NCI-H1048 (cell line): Measurements from ENCODE around the gene TEC.

Experiments used
- DNase-seq: peaks from one replicate; lab custom pipeline; 2025; lab: John Stamatoyannopoulos, UW

TEC gene

GRCh38 chr4:48269861-48270522, 354 bp upstream of the TEC start:
- peak; percentile 65 for DNase-seq

DNA sequence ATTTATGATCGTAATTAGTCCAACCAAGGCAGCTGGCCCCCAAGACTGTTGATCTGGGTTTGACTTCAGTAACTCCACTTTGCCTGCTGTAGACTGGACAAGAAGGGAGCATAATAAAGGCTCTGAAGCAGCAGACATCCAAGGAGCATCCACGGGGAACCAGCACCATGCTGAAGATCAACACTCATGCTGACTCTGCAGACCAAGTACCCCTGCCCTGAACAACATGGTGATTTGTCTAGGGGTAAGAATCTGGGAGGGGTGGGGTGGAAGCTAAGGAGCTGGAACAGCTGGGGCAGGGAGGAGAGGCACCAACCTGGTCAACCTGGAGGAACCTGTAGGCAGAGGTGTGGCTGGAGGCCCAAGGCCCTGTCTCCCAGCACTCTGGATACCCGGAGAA, 2.1 kb downstream of the TEC start:
- DNase-seq: no peak

DNA sequence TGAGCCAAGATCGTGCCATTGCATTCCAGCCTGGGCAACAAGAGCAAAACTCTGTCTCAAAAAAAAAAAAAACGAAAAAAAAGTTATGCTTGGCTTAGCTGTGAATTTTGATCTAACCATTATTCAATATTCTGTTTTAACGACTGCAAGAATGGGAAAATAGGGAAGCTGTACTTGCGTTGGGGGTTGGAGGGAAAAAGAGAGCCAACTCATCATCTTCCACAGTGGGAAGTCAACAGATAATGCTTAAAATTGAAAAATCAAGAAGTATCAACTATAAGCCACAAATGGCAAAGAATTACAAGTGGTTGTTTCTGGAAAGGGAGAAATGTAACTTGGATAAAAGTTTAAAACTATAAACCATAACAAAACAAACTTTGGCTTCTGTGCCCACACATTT, 2.9 kb downstream of the TEC start:
- no peak for DNase-seq

GRCh38 chr4:48262926-48263325, 6.7 kb downstream of the TEC start:
- DNase-seq: no peak

DNA sequence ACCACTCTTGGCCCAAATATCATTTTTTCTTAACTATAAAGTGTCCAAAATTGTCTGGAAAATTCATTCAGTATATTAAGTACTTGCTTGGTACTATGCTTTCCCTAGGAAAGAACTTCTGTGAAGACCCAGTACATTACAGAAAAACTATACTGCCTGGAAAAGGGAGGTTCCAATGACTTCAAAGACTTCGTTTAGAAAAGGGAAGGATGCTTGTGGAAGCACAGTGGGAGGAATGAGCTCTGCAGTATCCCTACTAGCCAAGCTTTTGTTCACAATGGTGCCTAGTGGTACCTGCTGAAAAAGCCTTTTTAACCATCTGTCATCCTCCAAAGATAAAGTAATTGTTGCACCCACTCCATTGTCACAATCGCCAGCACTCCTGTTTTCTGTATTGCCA, 7.2 kb downstream of the TEC start:
- no peak for DNase-seq

- DNase-seq: no peak
These were observed 8.4 kb downstream of the TEC start for GRCh38 chr4:48261281-48261680.

GRCh38 chr4:48259748-48260147, 9.9 kb downstream of the TEC start:
- no peak for DNase-seq

GRCh38 chr4:48258845-48259397, 10.7 kb downstream of the TEC start:
- no peak for DNase-seq

DNA sequence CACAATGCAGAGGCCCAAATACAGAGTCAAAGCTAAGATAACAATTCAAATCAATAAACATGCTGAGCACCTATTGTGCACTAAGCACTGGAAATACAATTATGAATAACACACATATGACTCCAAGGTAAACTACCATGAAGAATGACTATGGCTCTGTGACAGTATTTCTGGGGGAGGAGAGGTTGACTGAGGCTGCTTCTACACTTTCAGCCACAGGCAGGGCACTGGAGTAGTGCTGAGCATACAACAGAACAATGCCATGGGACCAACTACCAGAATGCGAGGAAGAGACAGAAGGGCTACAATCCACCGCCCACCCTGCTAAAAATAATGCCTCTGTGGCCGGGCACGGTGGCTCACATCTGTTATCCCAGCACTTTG, 13.7 kb downstream of the TEC start:
- DNase-seq: no peak

DNA sequence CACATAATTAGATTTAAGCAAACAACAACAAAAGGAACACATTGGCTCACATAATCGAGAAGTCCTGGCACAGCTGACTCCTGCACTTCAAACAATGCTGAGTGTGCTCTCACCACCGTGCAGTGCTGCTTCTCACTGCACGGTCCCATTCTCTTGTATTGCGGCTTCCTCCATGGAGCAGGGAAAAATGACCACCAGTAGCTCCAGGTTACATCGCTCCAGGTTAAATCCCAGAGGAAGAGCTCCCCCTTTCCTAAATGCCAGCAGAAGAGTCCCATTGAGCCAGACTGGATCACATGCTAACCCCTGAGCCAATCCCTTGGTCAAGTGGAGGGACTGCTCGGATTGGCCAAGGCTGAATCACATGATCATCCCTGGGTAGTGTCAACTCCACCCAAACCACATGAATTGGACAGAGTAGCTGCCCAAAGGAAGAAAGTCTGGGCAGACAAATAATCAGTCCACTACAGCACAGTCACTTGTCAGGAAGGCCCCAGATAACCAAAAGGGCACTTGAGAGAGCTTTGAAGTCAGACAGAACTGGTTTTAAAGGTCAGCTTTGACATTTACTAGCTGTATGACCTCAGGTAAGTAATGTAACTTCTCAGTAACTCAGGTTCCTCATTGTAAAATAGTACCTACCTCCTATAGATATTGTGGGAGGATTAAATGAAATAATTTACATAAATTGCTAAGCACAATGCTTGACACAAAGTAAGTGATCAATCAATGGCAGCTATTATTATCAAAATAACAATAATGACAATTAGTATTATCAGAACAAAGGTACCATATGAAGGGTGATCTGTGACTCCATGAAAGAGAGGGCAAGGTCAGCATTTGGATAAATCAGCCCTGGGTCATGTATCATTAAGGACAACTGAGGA, 14.3 kb downstream of the TEC start:
- DNase-seq: no peak

GRCh38 chr4:48254381-48255071, 15.1 kb downstream of the TEC start:
- no peak for DNase-seq

DNA sequence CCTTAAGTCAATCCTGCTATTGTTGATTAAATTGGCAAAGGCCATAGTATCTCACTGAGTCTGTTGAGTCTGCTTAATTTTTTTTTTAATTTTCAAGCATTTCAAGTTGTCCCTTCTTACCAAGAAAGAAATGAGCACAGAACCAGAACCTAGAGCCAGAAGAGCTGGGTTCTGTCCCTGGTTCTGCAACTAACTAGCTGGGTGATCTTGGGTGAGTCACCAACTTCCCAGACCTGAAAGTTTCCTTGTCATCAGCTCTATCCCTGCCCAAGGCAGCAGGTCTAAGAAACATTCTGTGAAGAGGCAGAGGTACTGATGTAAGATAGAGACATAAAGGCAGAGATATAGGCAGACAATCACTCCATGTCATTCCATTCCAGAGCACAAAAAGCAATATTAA, 17.3 kb downstream of the TEC start:
- DNase-seq: no peak

DNA sequence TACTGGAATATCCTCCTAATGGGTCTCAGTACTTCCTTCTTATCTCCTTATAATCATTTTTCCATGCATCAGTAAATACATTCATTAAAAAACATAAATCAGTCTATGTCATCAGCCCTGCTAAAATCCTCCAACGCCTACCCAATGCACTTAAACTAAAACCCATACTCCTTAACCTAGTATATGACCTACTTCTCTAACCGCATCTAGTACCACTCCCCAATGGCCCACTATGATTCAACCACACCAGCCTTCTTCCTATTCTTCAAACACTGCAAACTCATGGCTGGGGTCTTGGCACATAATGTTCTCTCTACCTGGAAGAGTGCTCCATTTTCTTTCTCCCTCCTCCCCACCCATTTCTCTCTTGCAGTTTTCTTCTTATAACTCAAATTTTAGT, 18.7 kb downstream of the TEC start:
- no peak for DNase-seq

DNA sequence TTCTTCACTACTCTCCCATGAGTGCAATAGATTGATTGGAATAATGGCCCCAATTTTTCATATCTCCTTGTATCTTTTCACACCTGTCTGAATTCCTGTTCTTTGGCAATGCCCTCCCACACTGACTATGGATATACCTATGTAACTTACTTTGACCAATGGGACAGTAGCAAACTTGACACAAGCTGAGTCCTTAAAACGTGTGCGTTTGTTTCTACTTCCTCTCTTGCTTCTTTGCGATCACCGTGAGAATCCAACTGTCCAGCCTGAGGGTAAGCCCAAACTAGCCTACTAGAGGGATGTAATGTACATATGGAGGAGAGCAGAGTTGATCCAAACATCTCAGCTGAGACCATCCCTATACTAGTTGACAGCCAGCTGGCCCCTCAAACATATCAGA, 19.3 kb downstream of the TEC start:
- no peak for DNase-seq

GRCh38 chr4:48249378-48249777, 20.3 kb downstream of the TEC start:
- DNase-seq: no peak

DNA sequence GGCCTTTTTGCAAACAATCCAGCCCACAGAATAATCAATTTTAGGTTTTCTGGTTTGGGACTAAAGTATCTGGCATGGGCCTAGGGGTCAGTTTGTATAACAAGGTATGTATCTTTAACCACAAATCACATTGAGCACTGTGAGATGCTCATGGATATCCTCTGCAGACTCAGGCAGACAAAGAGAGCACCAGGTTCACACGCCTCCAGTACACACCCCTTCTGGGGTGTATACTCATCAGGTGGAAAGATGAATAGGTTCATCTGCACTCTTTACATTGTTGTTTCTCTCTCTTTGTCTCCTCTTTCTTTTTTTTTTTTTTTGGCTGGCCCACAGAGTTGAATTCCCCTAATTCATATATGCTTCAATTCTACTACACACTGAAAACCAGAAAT, 21.1 kb downstream of the TEC start:
- no peak for DNase-seq

DNA sequence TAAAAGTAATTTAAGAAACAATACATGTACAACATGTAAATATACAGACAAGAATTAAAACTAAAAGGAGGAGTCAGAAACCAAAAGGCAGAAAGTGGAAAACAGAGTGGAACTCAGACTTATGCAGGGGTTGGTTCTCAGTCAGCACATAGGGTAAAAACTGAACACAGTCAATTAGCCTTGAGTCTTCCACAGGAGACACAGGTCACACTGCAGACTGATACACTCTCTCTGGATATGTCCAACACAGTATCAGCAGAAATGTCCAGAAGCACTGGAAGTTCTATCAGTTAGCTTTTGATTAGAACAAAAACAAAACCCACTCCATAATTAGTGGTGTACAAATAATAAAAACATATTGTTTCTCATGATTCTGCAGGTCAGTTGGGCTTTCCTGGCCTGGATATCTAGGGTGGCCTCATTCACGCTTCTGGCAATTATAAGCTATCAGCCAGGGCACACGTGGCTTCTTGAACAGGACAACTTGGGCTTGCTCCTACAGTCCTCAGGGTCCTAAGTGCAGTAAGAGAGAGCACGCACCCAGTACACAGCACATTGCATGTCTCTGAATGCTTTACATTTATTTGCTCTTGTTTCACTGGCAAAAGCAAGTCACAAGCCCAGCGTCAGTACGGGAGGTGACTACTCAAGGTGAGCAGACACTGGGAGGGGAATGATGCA, 21.6 kb downstream of the TEC start:
- DNase-seq: no peak

GRCh38 chr4:48247142-48247877, 22.3 kb downstream of the TEC start:
- no peak for DNase-seq

- DNase-seq: no peak
These were observed 25.0 kb downstream of the TEC start for GRCh38 chr4:48244665-48245064.

- no peak for DNase-seq
These were observed 25.8 kb downstream of the TEC start for GRCh38 chr4:48243887-48244286.

DNA sequence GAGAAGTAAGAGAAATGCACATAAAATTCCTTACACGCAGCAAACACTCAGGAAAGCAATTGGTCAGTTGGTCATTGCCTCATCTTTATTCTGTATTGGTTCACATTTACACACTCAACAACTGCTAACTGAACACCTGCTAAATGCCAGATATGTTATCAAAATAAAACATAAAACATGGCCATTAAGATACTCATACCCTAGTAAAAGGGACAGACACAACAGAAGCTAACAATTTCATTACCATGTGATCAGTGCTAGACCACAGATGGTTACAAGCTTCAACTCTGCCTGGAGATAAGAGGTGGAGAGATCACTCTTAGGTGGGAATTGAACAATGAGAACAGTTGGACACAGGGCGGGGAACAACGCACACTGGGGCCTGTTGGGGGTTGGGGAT, 26.2 kb downstream of the TEC start:
- no peak for DNase-seq
